ENCODE measurements around the gene ABCB9. TPM values are rescaled to one million over a fixed set of nuclear protein-coding genes. Genes with fewer than 3 reads are reported as not detected.

The ABCB9 gene
- total and polyA plus RNA-seq, 2 donors (not counting 1 experiment from before 2014, with no cell fraction given), result 2.1 to 3.7 TPM

DNA sequence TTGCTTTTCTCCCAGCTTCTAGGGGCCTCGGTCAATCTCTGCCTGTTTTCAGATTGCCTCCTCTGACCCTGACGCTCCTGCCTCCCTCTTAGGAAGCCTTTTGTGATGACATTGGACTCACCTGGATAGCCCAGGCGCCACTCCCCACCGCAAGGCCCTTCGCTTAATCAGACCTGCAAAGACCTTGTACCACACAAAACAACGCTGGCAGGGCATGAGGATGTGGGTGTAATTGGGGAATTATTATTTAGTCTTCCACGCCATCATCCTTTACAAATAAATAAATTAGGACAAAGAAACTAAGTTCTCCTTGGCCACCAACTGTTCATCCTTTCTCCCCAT is 62.6 kb downstream of the ABCB9 start:
- no peaks in the 10 kb centered on the region for H3K27me3 ChIP-seq (replicated peaks in 1 of 4; ENCODE audit: control extremely low read depth in 1 of 4, control insufficient read depth in 3 of 4, insufficient read depth in 4 of 4, low read length in 3 of 4)
- H3K9me3 Mint-ChIP-seq (ENCODE audit: insufficient read depth), result no peaks in the 10 kb centered on the region
- intact Hi-C loops (cut with micrococcal nuclease), result no loop called here
- no peak overlapping the region for H3K9ac ChIP-seq (ENCODE audit: low read length)
- TF ChIP-seq, protein P1, sequence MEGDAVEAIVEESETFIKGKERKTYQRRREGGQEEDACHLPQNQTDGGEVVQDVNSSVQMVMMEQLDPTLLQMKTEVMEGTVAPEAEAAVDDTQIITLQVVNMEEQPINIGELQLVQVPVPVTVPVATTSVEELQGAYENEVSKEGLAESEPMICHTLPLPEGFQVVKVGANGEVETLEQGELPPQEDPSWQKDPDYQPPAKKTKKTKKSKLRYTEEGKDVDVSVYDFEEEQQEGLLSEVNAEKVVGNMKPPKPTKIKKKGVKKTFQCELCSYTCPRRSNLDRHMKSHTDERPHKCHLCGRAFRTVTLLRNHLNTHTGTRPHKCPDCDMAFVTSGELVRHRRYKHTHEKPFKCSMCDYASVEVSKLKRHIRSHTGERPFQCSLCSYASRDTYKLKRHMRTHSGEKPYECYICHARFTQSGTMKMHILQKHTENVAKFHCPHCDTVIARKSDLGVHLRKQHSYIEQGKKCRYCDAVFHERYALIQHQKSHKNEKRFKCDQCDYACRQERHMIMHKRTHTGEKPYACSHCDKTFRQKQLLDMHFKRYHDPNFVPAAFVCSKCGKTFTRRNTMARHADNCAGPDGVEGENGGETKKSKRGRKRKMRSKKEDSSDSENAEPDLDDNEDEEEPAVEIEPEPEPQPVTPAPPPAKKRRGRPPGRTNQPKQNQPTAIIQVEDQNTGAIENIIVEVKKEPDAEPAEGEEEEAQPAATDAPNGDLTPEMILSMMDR (IDR thresholded peaks at IDR 0.05), result no peak
- TF ChIP-seq EZH2 (IDR thresholded peaks at IDR 0.05; ENCODE audit: borderline replicate concordance, insufficient read depth, low read depth, low read length, poor library complexity, severe bottlenecking), result no peak
- WGBS (ENCODE audit: insufficient coverage), result 34% methylated on average over 2 of the region's 7 CpGs
- ChIA-PET POLR2A (no interaction called here), CTCF (interaction anchor here (1.1 to 1.5 kb wide), 3 partner anchors 21 to 43 kb away, joined by 3 read pairs; no protein-coding TSS in a partner anchor)
- peaks cover 11% of the 10 kb centered on the region for H3K79me2 ChIP-seq (ENCODE audit: control insufficient read depth, insufficient read depth, low read length)
- no peak overlapping the region for H3K4me2 ChIP-seq (replicated peaks; ENCODE audit: low read depth, low read length, poor library complexity, severe bottlenecking)
- no peak for ATAC-seq (ENCODE audit: low read depth)
- no peak overlapping the region for H3K4me3 Mint-ChIP-seq
- H3K27ac Mint-ChIP-seq, result no peak overlapping the region
- H3K4me3 ChIP-seq (ENCODE audit: control extremely low read depth in 1 of 5, extremely low read depth in 1 of 5, insufficient read depth in 1 of 5, low read depth in 2 of 5, low read length in 4 of 5), result no peak overlapping the region
- no peaks in the 10 kb centered on the region for H3K27me3 Mint-ChIP-seq
- H4K20me1 ChIP-seq (ENCODE audit: control insufficient read depth, insufficient read depth, low read length, poor library complexity, severe bottlenecking), result no peaks in the 10 kb centered on the region
- H3K27ac ChIP-seq (ENCODE audit: low read length in 2 of 2), result no peak overlapping the region
- H3K4me1 Mint-ChIP-seq, result peaks cover 44% of the 10 kb centered on the region
- H3K36me3 ChIP-seq (replicated peaks in 1 of 2; ENCODE audit: control extremely low read depth in 1 of 2, control insufficient read depth in 1 of 2, extremely low read depth in 1 of 2, insufficient read depth in 2 of 2, low read length in 1 of 2), result no peaks in the 10 kb centered on the region
- DNase-seq, result no peak
- H2AFZ ChIP-seq (ENCODE audit: insufficient read depth, low read depth, low read length, poor library complexity, severe bottlenecking), result peak overlapping the region; percentile 37
- H3K9me3 ChIP-seq (ENCODE audit: control extremely low read depth in 1 of 3, control insufficient read depth in 2 of 3, insufficient read depth in 1 of 3, low read length in 2 of 3), result peaks cover 0 to 4% (median 0%) of the 10 kb centered on the region in 3 donors
- peaks cover 42 to 47% of the 10 kb centered on the region in 2 donors for H3K4me1 ChIP-seq (ENCODE audit: control insufficient read depth in 2 of 2, insufficient read depth in 2 of 2, low read length in 2 of 2)

DNA sequence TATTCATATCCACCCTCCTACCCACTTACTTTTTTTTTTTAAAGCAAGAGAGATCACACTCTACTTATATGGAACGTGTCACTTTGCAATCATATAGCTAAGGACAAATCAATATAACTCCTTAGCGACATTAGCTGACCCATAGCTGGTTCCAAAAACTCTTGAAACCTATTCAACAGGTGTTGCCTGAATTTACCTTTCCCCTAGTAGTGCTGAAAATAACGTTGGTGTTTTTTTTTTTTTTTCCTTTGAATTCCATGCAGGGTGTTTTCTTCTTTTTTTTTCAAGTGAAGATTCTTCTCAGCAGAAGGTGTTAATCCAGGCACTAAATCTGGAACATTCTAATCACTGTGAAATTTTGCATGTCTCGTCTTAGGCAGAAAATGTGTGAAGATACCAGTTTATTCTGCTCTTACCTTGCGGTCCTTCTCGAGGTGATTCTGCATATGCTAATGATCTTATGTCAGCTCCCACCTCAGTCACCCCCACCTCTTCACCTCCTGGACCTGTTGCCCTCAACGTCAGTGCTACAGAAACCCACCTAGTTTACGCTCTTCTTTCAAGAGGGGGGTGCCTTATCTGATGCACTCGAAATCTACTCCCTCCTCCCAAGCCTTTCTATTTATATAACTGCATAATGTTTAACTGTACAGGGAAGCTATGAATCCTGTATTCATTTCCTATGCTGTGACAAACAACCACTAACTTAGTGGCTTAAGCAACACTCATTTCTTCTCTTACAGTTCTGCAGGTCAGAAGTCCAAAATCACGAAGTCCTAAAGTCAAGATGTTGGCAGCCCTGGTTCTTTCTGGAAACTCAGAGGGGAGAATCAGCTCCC is 63.2 kb downstream of the ABCB9 start:
- no peak overlapping the region for H3K4me3 Mint-ChIP-seq
- no peaks in the 10 kb centered on the region for H4K20me1 ChIP-seq (ENCODE audit: control insufficient read depth, insufficient read depth, low read length, poor library complexity, severe bottlenecking)
- CTCF ChIA-PET, result interaction anchor here (0.6 to 1.5 kb wide), 7 partner anchors 12 to 111 kb away, joined by 3 to 6 read pairs (median 3); no protein-coding TSS in a partner anchor
- H3K27me3 Mint-ChIP-seq, result no peaks in the 10 kb centered on the region
- POLR2A ChIA-PET, result interaction anchor here (0.6 to 1.1 kb wide), 3 partner anchors 13 to 63 kb away, joined by 3 to 6 read pairs (median 3); partner anchors contain the start of gene ABCB9
- no peak for DNase-seq
- H3K36me3 ChIP-seq (replicated peaks in 1 of 2; ENCODE audit: control extremely low read depth in 1 of 2, control insufficient read depth in 1 of 2, extremely low read depth in 1 of 2, insufficient read depth in 2 of 2, low read length in 1 of 2), result no peaks in the 10 kb centered on the region
- TF ChIP-seq EZH2 (IDR thresholded peaks at IDR 0.05; ENCODE audit: borderline replicate concordance, insufficient read depth, low read depth, low read length, poor library complexity, severe bottlenecking), result no peak
- TF ChIP-seq, protein P1 (IDR thresholded peaks at IDR 0.05), result no peak
- peaks cover 48 to 52% of the 10 kb centered on the region in 2 donors for H3K4me1 ChIP-seq (ENCODE audit: control insufficient read depth in 2 of 2, insufficient read depth in 2 of 2, low read length in 2 of 2)
- no peaks in the 10 kb centered on the region for H3K9me3 Mint-ChIP-seq (ENCODE audit: insufficient read depth)
- peaks cover 11% of the 10 kb centered on the region for H3K79me2 ChIP-seq (ENCODE audit: control insufficient read depth, insufficient read depth, low read length)
- H3K27ac Mint-ChIP-seq, result peak overlapping the region; percentile 34
- peak overlapping the region; percentile 37 for H2AFZ ChIP-seq (ENCODE audit: insufficient read depth, low read depth, low read length, poor library complexity, severe bottlenecking)
- H3K4me1 Mint-ChIP-seq, result peaks cover 50% of the 10 kb centered on the region
- H3K27ac ChIP-seq (ENCODE audit: low read length in 2 of 2), result no peak overlapping the region
- intact Hi-C loops (cut with micrococcal nuclease), result no loop called here
- no peak for ATAC-seq (ENCODE audit: low read depth)
- H3K27me3 ChIP-seq (replicated peaks in 1 of 4; ENCODE audit: control extremely low read depth in 1 of 4, control insufficient read depth in 3 of 4, insufficient read depth in 4 of 4, low read length in 3 of 4), result no peaks in the 10 kb centered on the region
- WGBS (ENCODE audit: insufficient coverage), result 53% methylated on average over 4 of the region's 10 CpGs
- peak overlapping the region; percentile 0 for H3K4me2 ChIP-seq (replicated peaks; ENCODE audit: low read depth, low read length, poor library complexity, severe bottlenecking)
- H3K9ac ChIP-seq (ENCODE audit: low read length), result no peak overlapping the region
- peaks cover 0 to 4% (median 0%) of the 10 kb centered on the region in 3 donors for H3K9me3 ChIP-seq (ENCODE audit: control extremely low read depth in 1 of 3, control insufficient read depth in 2 of 3, insufficient read depth in 1 of 3, low read length in 2 of 3)
- no peak overlapping the region for H3K4me3 ChIP-seq (ENCODE audit: control extremely low read depth in 1 of 5, extremely low read depth in 1 of 5, insufficient read depth in 1 of 5, low read depth in 2 of 5, low read length in 4 of 5)

Data from B cell (primary cell).